Left ventricle myocardium inferior (tissue), 1 donor: ENCODE measurements around the gene IFITM1. TPM values are rescaled to one million over a fixed set of nuclear protein-coding genes. Genes with fewer than 3 reads are reported as not detected.
"Not testable (repeated sequence)": the region's sequence is repeated elsewhere in the genome, so short reads cannot be mapped to it uniquely, and the experiment has no call there.

Source experiments
- DNase-seq: peaks from one replicate; pipeline ENCODE4 v3.0.0-alpha.2; 2020
- H3K27ac ChIP-seq: fragments of 200-600 bp; replicated peaks from 2 replicates; pipeline ENCODE4 v1.8.0; 2021
- H3K27me3 ChIP-seq: fragments of 200-600 bp; 2 replicates; pipeline ENCODE4 v1.8.0; 2021; ENCODE audit warnings: low read depth
- H3K36me3 ChIP-seq: fragments of 200-600 bp; 2 replicates; pipeline ENCODE4 v1.8.0; 2021
- H3K4me1 ChIP-seq: fragments of 200-600 bp; 2 replicates; pipeline ENCODE4 v1.8.0; 2021
- H3K4me3 ChIP-seq: fragments of 200-600 bp; 2 replicates; pipeline ENCODE4 v1.8.0; 2021; ENCODE audit warnings: mild to moderate bottlenecking, moderate library complexity
- H3K9me3 ChIP-seq: fragments of 200-600 bp; replicated peaks from 2 replicates; pipeline ENCODE4 v1.8.0; 2021
- CTCF ChIP-seq: fragments of 200-600 bp; IDR thresholded peaks from 2 replicates; pipeline ENCODE4 v1.8.0; 2021; ENCODE audit warnings: antibody characterized with exemption, mild to moderate bottlenecking, borderline replicate concordance
- intact Hi-C: fragments of 100-400 bp; cut with micrococcal nuclease; formaldehyde crosslinking; loops from one replicate; pipeline ENCODE4 v1.11.0; 2022
- total RNA-seq: library from RNA; stranded (reverse); fragmentation: NEBNext Ultra II Directional; extraction: Animal tissue kit (Norgen Biotek cat#: 25700); gene quantifications from one replicate; pipeline ENCODE4 v1.2.1, GENCODE V29; 2021
- donor health status: DM: no; HTN: yes; CAD: no; lungs with severe emphysema.

The IFITM1 gene
- total RNA-seq, 1 donor from 2014 or later = 83.5 TPM

- peaks cover 21% of the 10 kb centered on the region for H3K4me1 ChIP-seq
- no peaks in the 10 kb centered on the region for H3K9me3 ChIP-seq
- H3K27me3 ChIP-seq = no peaks in the 10 kb centered on the region
- H3K36me3 ChIP-seq = no peaks in the 10 kb centered on the region
- no peak overlapping the region for H3K4me3 ChIP-seq
- no peak for DNase-seq
- no peak for TF ChIP-seq CTCF
- intact Hi-C loops = no loop called here
- H3K27ac ChIP-seq = peak overlapping the region; percentile 65
Measured at GRCh38 chr11:340539-341512, 27.0 kb downstream of the IFITM1 start.

GRCh38 chr11:342328-342727, 28.5 kb downstream of the IFITM1 start:
- H3K36me3 ChIP-seq = no peaks in the 10 kb centered on the region
- no peaks in the 10 kb centered on the region for H3K27me3 ChIP-seq
- H3K27ac ChIP-seq = peak overlapping the region; percentile 65
- no peak for TF ChIP-seq CTCF
- peaks cover 6% of the 10 kb centered on the region for H3K4me1 ChIP-seq
- DNase-seq = no peak
- no peaks in the 10 kb centered on the region for H3K9me3 ChIP-seq
- intact Hi-C loops = no loop called here
- no peak overlapping the region for H3K4me3 ChIP-seq

GRCh38 chr11:344836-345578, 31.2 kb downstream of the IFITM1 start:
- Histone ChIP-seq H3K36me3 (no peaks in the 10 kb centered on the region), H3K4me1 (peaks cover 6% of the 10 kb centered on the region), H3K27ac (no peak overlapping the region), H3K27me3 (no peaks in the 10 kb centered on the region), H3K9me3 (no peaks in the 10 kb centered on the region), H3K4me3 (no peak overlapping the region)
- DNase-seq = no peak
- TF ChIP-seq CTCF = no peak
- intact Hi-C loops = no loop called here

- no peak for DNase-seq
- Histone ChIP-seq H3K27ac (no peak overlapping the region), H3K36me3 (no peaks in the 10 kb centered on the region), H3K4me1 (peaks cover 6% of the 10 kb centered on the region), H3K9me3 (no peaks in the 10 kb centered on the region), H3K4me3 (no peak overlapping the region), H3K27me3 (no peaks in the 10 kb centered on the region)
- no peak for TF ChIP-seq CTCF
- intact Hi-C loops = no loop called here
Measured at GRCh38 chr11:346529-346928, 32.7 kb downstream of the IFITM1 start.

- H3K9me3 ChIP-seq, H3K27ac ChIP-seq, intact Hi-C loops, H3K36me3 ChIP-seq, H3K27me3 ChIP-seq, H3K4me3 ChIP-seq, DNase-seq: not testable (repeated sequence)
- peaks cover 23% of the 10 kb centered on the region for H3K4me1 ChIP-seq
Measured at GRCh38 chr11:349270-349954, 35.6 kb downstream of the IFITM1 start.

- H3K36me3 ChIP-seq, H3K27me3 ChIP-seq, intact Hi-C loops, DNase-seq, H3K9me3 ChIP-seq, H3K27ac ChIP-seq, H3K4me3 ChIP-seq: not testable (repeated sequence)
- peaks cover 30% of the 10 kb centered on the region for H3K4me1 ChIP-seq
Measured at GRCh38 chr11:350033-350722, 36.3 kb downstream of the IFITM1 start.
